HG03354 (cell line): ENCODE results near the gene PIK3CD.
"Not testable (repeated sequence)": the region's sequence is repeated elsewhere in the genome, so short reads cannot be mapped to it uniquely, and the experiment has no call there.

Experiments
- ATAC-seq: cut with Tn5 transposase; IDR thresholded peaks from one replicate; pipeline ENCODE4 v1.9.1; 2021; ENCODE audit warnings: mild to moderate bottlenecking; ENCODE audit not compliant: unreplicated experiment, poor library complexity, severe bottlenecking

PIK3CD gene

GRCh38 chr1:9687120-9687873 is 35.8 kb downstream of the PIK3CD start:
- ATAC-seq: peak; percentile 35

GRCh38 chr1:9687874-9688582 is 36.5 kb downstream of the PIK3CD start:
- ATAC-seq: peak; percentile 2

DNA sequence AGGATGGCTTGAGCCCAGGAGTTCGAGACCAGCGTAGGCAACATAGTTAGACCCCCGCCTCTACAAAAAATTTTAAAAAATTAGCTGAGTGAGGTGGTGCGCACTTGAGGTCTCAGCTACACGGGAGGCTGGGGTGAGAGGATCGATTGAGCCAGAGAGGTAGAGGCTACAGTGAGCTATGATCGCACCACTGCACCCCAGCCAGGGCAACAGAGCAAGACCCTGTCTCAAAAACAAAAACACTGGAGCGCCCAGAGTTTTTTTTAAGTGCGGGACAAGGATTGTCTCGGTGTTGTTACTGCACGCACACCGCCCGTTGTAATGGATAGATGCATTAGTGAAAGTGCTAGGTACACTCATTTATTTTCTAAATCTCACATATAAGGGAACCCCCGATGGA is 37.1 kb downstream of the PIK3CD start:
- no peak for ATAC-seq

- ATAC-seq: peak; percentile 66
These were observed 37.6 kb downstream of the PIK3CD start for GRCh38 chr1:9689011-9689706.

- ATAC-seq: no peak
These were observed 38.4 kb downstream of the PIK3CD start for GRCh38 chr1:9689971-9690381.

DNA sequence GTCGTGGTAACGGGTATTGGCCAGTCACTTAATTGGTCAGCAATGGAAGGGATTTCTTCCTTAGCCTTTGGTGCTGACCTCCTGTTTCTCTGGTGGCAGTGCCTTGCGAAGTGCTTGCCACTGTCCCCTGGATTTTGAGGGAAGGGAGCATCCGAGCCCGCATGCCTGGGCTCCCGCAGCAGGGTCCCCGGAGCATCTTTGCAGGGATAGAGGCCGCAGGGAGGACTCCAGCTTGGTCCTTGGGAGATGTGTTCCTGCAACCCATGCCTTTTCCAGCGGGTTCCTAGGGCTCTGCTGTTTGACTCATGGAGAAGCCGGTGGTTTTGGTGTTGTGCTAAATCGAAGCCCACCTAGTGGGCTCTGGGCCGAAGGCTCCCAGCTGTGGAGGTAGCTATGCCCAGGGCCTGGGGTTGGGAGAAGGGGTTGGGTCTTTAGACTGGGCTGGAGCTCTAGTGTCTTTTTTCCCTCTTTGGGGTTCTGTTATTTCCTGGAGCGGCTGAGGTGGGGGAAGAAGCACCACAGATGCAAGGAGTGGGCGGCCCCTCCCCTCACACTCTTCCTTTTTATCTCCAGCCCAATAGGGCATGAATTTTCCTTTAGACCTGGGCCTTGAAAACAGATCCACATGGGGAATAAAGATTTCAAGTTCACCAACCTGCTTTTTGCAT is 39.0 kb downstream of the PIK3CD start:
- no peak for ATAC-seq

DNA sequence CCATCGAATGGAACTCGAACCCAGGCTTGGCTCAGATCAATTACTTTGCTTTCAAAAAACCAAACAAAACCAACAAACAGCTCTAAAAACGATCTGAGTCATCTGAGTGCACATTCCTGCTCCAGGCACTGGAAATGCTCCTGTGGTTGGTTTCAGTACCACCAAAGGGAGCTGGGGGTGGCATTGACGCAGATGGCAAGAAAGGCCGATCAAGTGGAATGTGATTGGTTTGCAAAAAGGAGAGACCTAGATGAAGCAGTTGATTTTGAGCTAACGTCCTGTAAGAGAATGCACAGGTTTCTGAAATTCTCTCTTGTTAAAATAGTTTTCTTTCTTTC is 39.5 kb downstream of the PIK3CD start:
- no peak for ATAC-seq

- no peak for ATAC-seq
These were observed 40.2 kb downstream of the PIK3CD start for GRCh38 chr1:9691691-9692090.

- no peak for ATAC-seq
These were observed 45.3 kb downstream of the PIK3CD start for GRCh38 chr1:9696793-9697192.

- no peak for ATAC-seq
These were observed 47.8 kb downstream of the PIK3CD start for GRCh38 chr1:9699361-9699760.

- no peak for ATAC-seq
These were observed 48.8 kb downstream of the PIK3CD start for GRCh38 chr1:9700340-9700739.

GRCh38 chr1:9701665-9702064 is 50.1 kb downstream of the PIK3CD start:
- no peak for ATAC-seq

DNA sequence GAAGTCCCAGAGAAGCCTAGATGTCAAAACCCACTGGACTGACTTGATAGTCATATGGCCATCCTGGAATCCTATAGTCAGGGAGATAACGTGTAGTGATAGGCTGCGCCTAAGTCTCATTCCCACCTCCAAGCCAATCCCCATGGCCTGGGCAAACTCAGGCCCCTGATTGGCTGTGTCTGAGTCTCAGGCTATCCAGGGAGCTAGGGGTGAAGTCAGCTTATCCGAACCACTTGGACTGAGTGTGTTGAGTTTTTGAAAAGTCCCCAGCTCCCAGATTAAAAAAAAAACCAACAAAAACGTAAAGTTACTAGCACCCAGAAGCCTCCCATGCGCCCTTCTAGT is 51.6 kb downstream of the PIK3CD start:
- ATAC-seq: no peak

DNA sequence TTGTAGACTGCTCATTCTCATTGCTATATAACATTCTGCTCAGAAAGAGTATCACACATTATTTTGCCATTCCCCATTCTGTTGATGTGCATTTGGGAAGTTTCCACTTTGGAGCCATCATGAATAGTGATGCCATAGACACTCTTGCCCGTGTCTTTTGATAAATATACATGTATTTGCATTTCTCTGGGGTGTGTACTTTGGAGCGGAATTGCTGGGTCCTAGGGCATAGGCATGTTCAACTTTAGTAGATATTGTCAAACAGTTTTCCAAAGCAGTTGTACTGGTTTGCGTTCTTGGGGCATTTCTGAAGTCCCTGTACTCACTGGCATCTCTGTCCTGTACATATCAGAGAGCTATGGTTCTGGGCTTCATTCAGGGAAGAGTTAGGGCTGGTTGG is 52.1 kb downstream of the PIK3CD start:
- ATAC-seq: no peak

GRCh38 chr1:9705337-9706093 is 54.0 kb downstream of the PIK3CD start:
- ATAC-seq: no peak

- ATAC-seq: no peak
These were observed 54.6 kb downstream of the PIK3CD start for GRCh38 chr1:9706178-9706577.

DNA sequence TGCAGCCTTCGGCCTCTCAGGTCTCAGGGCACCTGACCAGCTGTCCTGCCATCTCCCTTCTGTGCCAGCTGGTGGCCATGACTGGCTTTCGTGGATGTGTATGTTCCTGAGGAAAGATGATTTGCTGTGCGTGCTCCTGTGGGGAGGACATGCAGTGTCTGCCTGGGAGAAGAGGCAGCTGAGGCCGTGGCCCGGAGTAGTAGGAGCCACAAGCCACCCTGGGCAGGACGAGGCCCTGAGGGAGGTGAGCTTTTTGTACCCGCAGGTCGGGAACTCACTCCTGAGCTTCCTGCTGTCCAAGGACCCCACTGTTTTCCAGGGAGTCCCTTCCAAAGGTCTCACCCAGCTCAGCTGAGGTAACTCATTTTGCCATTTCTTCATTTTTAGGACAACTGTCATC is 58.5 kb downstream of the PIK3CD start:
- no peak for ATAC-seq

GRCh38 chr1:9711466-9712020 is 60.0 kb downstream of the PIK3CD start:
- no peak for ATAC-seq

GRCh38 chr1:9712767-9713166 is 61.2 kb downstream of the PIK3CD start:
- ATAC-seq: not testable (repeated sequence)
